Retinal pigment epithelial cell (primary cell): ENCODE data around the gene ATP5F1D.

Experiments
- DNase-seq: peaks from one replicate; pipeline ENCODE4 v3.0.0-alpha.2; 2010; ENCODE audit warnings: low read depth
- H3K4me3 ChIP-seq: 2 replicates; pipeline ENCODE4 v1.5.1; 2011; ENCODE audit warnings: mild to moderate bottlenecking, low read length, control low read depth, moderate library complexity
- CTCF ChIP-seq: conservative IDR thresholded peaks from 2 replicates; pipeline ENCODE4 v1.5.1; 2011; ENCODE audit warnings: low read depth, low read length, control low read depth, inconsistent platforms

Gene ATP5F1D

GRCh38 chr19:1259876-1260748 is 18.6 kb downstream of the ATP5F1D start:
- DNase-seq, result no peak
- TF ChIP-seq CTCF, result no peak
- peak overlapping the region; percentile 30 for H3K4me3 ChIP-seq

- H3K4me3 ChIP-seq, result peak overlapping the region; percentile 60
- TF ChIP-seq CTCF, result no peak
- DNase-seq, result peak; percentile 78
Measured at GRCh38 chr19:1260749-1261537, 19.4 kb downstream of the ATP5F1D start.

- H3K4me3 ChIP-seq, result peak overlapping the region; percentile 60
- no peak for DNase-seq
- TF ChIP-seq CTCF, result no peak
Measured at GRCh38 chr19:1261538-1261797, 19.9 kb downstream of the ATP5F1D start.

GRCh38 chr19:1261798-1262622 is 20.5 kb downstream of the ATP5F1D start:
- no peak for TF ChIP-seq CTCF
- DNase-seq, result no peak
- peak overlapping the region; percentile 60 for H3K4me3 ChIP-seq

GRCh38 chr19:1262623-1263123 is 21.1 kb downstream of the ATP5F1D start:
- no peak for DNase-seq
- TF ChIP-seq CTCF, result no peak
- peak overlapping the region; percentile 60 for H3K4me3 ChIP-seq

- no peak for DNase-seq
- no peak for TF ChIP-seq CTCF
- H3K4me3 ChIP-seq, result no peak overlapping the region
Measured at GRCh38 chr19:1263188-1263587, 21.6 kb downstream of the ATP5F1D start.
